K562 (cell line): ENCODE data around the gene KLK14. TPM values are rescaled to one million over a fixed set of nuclear protein-coding genes. Genes with fewer than 3 reads are reported as not detected.

Experiments used
- ARID2 ChIP-seq: fragments of 450-650 bp; IDR thresholded peaks from 2 replicates; pipeline ENCODE4 v1.6.1; 2017; ENCODE audit warnings: antibody characterized with exemption, mild to moderate bottlenecking
- C11orf30 ChIP-seq: fragments of 450-650 bp; IDR thresholded peaks from 2 replicates; pipeline ENCODE4 v1.6.1; 2016; ENCODE audit warnings: low read depth, mild to moderate bottlenecking
- ERF ChIP-seq: fragments of 450-650 bp; formaldehyde crosslinking; IDR thresholded peaks from 2 replicates; pipeline ENCODE4 v1.4.0; 2020; ENCODE audit warnings: mild to moderate bottlenecking, mixed read lengths
- HCFC1 ChIP-seq: IDR thresholded peaks from 2 replicates; pipeline ENCODE4 v1.6.1; 2012; ENCODE audit warnings: low read depth, low read length, improper control_type of control experiment
- NCOA4 ChIP-seq: fragments of 450-650 bp; IDR thresholded peaks from 2 replicates; pipeline ENCODE4 v1.6.1; 2018; ENCODE audit warnings: mild to moderate bottlenecking; ENCODE audit not compliant: partially characterized antibody
- RBM25 ChIP-seq: fragments of 200-400 bp; formaldehyde crosslinking; IDR thresholded peaks from 2 replicates; pipeline ENCODE4 v1.6.1; 2018; ENCODE audit warnings: low read length, low read depth, moderate library complexity; ENCODE audit not compliant: severe bottlenecking
- SMARCA4 ChIP-seq: fragments of 450-650 bp; IDR thresholded peaks from 2 replicates; pipeline ENCODE4 v1.6.1; 2016
- TCFL5 ChIP-seq: fragments of 250-450 bp; sonication (Bioruptor Pico); conservative IDR thresholded peaks from 2 replicates; pipeline ENCODE4 v1.6.1; 2021; ENCODE audit warnings: mild to moderate bottlenecking, moderate library complexity, matching md5 sums
- YY1 ChIP-seq, 3 experiments: IDR thresholded peaks; 2 replicates each; pipeline ENCODE4 v1.6.1; 2011; ENCODE audit warnings: low read length in 2 of 3, mild to moderate bottlenecking in 2 of 3, moderate library complexity in 2 of 3, borderline replicate concordance in 1 of 3, control low read depth in 1 of 3, low read depth in 1 of 3; ENCODE audit not compliant: insufficient read depth in 3 of 3, insufficient replicate concordance in 2 of 3, control insufficient read depth in 1 of 3, insufficient read length in 1 of 3; ENCODE audit errors: extremely low read depth in 1 of 3
- polyA plus RNA-seq, 8 experiments: library from polyadenylated mRNA; depleted of rRNA in 4 of 8; stranded (reverse) in 5 of 8; unstranded in 3 of 8; fragments of >200 nt; fragmentation: Nextera tagmentation in 2 of 8; fragmentation: Illumina TruSeq in 1 of 8; extraction: Ambion mirVana in 2 of 8; extraction: Trizol in 1 of 8; gene quantifications; 2 replicates each; pipeline versions ENCODE4 v1.2.1 to v1.2.3, GENCODE V29; 2011 to 2014; ENCODE audit warnings: inconsistent platforms in 1 of 8, missing spikeins in 1 of 8
- total RNA-seq, 7 experiments: library from RNA; depleted of rRNA in 6 of 7; stranded (reverse); fragments of >200 nt in 6 of 7; fragmentation: Illumina TruSeq in 2 of 7; extraction: Trizol in 2 of 7; gene quantifications; 2 replicates each; pipeline versions ENCODE4 v1.2.1 to v1.2.3, GENCODE V29; 2011 to 2021; ENCODE audit warnings: low replicate concordance in 1 of 7
- TF ChIP-seq, protein P1 (sequence below): fragments of 450-650 bp; IDR thresholded peaks from 2 replicates; pipeline ENCODE4 v1.6.1; 2016; ENCODE audit warnings: low read depth
- TF ChIP-seq, protein P2 (sequence below): sonication (generic); formaldehyde crosslinking; IDR thresholded peaks from 2 replicates; pipeline ENCODE4 v1.8.0; 2022; ENCODE audit warnings: missing genetic modification reagents, mild to moderate bottlenecking, moderate library complexity, borderline replicate concordance
- TF ChIP-seq, protein P3 (sequence below): sonication (generic); formaldehyde crosslinking; IDR thresholded peaks from 2 replicates; pipeline ENCODE4 v1.8.0; 2023; ENCODE audit warnings: missing genetic modification reagents, mild to moderate bottlenecking, borderline replicate concordance

Gene KLK14
- total and polyA plus RNA-seq, 9 of the 15 experiments (the other 6 are each of a cell fraction or from before 2014, with no cell fraction given): not detected

DNA sequence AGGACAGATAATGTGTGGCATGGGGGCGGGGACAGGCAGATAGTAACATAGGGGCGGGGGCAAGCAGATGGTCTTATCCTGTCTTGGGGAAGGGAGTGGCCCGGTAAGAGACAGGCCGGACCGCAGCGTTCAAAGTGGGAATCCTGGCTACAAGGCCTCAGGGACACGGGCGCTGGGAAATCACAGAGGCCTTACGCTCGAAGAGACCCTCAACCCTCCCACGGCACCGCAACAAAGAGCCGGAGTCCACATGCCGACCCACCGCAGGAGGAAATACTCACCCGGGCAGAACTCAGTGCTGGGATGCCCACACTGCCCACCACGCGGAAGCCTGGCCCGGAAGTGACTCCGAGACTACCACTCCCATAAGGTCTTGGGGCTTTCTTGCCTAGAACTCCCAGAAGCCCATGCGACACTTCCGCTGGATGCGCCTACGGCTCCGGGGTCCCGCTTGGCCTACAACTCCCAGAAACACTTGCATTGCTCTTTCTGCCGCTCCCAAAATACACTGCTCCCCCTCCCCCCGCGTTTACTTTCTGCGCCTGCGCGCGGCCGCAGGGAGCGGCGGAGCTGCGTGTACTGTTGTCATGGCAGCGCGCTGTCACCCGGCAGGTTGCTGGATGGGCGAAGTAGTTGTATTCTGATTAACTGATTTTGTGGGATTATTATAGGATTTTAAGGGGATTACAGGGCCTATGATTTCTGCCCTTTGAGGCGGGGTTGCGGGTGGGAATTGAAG is 25.5 kb upstream of the KLK14 start, which contains the start of gene CTU1 (continued):
- TF ChIP-seq, protein P1, sequence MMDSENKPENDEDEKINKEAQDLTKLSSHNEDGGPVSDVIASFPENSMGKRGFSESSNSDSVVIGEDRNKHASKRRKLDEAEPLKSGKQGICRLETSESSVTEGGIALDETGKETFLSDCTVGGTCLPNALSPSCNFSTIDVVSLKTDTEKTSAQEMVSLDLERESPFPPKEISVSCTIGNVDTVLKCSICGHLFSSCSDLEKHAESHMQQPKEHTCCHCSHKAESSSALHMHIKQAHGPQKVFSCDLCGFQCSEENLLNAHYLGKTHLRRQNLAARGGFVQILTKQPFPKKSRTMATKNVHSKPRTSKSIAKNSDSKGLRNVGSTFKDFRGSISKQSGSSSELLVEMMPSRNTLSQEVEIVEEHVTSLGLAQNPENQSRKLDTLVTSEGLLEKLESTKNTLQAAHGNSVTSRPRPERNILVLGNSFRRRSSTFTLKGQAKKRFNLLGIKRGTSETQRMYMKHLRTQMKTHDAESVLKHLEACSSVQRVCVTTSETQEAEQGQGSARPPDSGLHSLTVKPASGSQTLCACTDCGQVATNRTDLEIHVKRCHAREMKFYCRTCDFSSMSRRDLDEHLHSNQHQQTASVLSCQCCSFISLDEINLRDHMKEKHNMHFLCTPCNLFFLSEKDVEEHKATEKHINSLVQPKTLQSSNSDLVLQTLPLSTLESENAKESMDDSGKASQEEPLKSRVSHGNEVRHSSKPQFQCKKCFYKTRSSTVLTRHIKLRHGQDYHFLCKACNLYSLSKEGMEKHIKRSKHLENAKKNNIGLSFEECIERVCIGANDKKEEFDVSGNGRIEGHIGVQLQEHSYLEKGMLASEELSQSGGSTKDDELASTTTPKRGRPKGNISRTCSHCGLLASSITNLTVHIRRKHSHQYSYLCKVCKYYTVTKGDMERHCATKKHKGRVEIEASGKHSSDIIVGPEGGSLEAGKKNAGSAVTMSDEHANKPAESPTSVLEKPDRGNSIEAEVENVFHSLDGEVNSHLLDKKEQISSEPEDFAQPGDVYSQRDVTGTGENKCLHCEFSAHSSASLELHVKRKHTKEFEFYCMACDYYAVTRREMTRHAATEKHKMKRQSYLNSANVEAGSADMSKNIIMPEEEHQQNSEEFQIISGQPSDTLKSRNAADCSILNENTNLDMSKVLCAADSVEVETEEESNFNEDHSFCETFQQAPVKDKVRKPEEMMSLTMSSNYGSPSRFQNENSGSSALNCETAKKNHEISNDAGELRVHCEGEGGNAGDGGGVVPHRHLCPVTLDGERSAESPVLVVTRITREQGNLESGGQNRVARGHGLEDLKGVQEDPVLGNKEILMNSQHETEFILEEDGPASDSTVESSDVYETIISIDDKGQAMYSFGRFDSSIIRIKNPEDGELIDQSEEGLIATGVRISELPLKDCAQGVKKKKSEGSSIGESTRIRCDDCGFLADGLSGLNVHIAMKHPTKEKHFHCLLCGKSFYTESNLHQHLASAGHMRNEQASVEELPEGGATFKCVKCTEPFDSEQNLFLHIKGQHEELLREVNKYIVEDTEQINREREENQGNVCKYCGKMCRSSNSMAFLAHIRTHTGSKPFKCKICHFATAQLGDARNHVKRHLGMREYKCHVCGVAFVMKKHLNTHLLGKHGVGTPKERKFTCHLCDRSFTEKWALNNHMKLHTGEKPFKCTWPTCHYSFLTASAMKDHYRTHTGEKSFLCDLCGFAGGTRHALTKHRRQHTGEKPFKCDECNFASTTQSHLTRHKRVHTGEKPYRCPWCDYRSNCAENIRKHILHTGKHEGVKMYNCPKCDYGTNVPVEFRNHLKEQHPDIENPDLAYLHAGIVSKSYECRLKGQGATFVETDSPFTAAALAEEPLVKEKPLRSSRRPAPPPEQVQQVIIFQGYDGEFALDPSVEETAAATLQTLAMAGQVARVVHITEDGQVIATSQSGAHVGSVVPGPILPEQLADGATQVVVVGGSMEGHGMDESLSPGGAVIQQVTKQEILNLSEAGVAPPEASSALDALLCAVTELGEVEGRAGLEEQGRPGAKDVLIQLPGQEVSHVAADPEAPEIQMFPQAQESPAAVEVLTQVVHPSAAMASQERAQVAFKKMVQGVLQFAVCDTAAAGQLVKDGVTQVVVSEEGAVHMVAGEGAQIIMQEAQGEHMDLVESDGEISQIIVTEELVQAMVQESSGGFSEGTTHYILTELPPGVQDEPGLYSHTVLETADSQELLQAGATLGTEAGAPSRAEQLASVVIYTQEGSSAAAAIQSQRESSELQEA: no peak
- peak; percentile 99 for TF ChIP-seq HCFC1
- TF ChIP-seq TCFL5 (CRISPR knock-in tag): no peak
- TF ChIP-seq C11orf30: peak; percentile 19; the same call in 1 of the 2 replicates
- no peak for TF ChIP-seq RBM25
- TF ChIP-seq ERF: peak; percentile 15; the same call in 1 of the 2 replicates
- no peak for TF ChIP-seq ARID2
- TF ChIP-seq SMARCA4: no peak
- TF ChIP-seq NCOA4: no peak
- peak in 2 of 3 experiments; percentile 36 to 42 for TF ChIP-seq YY1 (IDR thresholded peaks at IDR 0.05; ENCODE audit: borderline replicate concordance in 1 of 3, control insufficient read depth in 1 of 3, extremely low read depth in 1 of 3, insufficient read depth in 3 of 3, insufficient read length in 1 of 3, insufficient replicate concordance in 2 of 3, low read depth in 1 of 3, low read length in 2 of 3)
- TF ChIP-seq, protein P2, sequence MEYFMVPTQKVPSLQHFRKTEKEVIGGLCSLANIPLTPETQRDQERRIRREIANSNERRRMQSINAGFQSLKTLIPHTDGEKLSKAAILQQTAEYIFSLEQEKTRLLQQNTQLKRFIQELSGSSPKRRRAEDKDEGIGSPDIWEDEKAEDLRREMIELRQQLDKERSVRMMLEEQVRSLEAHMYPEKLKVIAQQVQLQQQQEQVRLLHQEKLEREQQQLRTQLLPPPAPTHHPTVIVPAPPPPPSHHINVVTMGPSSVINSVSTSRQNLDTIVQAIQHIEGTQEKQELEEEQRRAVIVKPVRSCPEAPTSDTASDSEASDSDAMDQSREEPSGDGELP (CRISPR knock-in tag): peak; percentile 75
- TF ChIP-seq, protein P3, sequence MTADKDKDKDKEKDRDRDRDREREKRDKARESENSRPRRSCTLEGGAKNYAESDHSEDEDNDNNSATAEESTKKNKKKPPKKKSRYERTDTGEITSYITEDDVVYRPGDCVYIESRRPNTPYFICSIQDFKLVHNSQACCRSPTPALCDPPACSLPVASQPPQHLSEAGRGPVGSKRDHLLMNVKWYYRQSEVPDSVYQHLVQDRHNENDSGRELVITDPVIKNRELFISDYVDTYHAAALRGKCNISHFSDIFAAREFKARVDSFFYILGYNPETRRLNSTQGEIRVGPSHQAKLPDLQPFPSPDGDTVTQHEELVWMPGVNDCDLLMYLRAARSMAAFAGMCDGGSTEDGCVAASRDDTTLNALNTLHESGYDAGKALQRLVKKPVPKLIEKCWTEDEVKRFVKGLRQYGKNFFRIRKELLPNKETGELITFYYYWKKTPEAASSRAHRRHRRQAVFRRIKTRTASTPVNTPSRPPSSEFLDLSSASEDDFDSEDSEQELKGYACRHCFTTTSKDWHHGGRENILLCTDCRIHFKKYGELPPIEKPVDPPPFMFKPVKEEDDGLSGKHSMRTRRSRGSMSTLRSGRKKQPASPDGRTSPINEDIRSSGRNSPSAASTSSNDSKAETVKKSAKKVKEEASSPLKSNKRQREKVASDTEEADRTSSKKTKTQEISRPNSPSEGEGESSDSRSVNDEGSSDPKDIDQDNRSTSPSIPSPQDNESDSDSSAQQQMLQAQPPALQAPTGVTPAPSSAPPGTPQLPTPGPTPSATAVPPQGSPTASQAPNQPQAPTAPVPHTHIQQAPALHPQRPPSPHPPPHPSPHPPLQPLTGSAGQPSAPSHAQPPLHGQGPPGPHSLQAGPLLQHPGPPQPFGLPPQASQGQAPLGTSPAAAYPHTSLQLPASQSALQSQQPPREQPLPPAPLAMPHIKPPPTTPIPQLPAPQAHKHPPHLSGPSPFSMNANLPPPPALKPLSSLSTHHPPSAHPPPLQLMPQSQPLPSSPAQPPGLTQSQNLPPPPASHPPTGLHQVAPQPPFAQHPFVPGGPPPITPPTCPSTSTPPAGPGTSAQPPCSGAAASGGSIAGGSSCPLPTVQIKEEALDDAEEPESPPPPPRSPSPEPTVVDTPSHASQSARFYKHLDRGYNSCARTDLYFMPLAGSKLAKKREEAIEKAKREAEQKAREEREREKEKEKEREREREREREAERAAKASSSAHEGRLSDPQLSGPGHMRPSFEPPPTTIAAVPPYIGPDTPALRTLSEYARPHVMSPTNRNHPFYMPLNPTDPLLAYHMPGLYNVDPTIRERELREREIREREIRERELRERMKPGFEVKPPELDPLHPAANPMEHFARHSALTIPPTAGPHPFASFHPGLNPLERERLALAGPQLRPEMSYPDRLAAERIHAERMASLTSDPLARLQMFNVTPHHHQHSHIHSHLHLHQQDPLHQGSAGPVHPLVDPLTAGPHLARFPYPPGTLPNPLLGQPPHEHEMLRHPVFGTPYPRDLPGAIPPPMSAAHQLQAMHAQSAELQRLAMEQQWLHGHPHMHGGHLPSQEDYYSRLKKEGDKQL (CRISPR knock-in tag): no peak
